SK-N-SH treated with all-trans-retinoic acid at 6 μM for 48 hours (cell line): ENCODE data around the gene ECE2.
A peak's percentile ranks its signal among the peaks of the same experiment; 100 is the strongest.

Source experiments
- ATAC-seq: fragments of 200-7000 bp; cut with Tn5 transposase; 3 replicates; pipeline ENCODE4 v1.9.1; 2020; ENCODE audit warnings: mild to moderate bottlenecking, moderate library complexity
- CREB5 ChIP-seq: fragments of 250-450 bp; sonication (Bioruptor Pico); IDR thresholded peaks from 2 replicates; pipeline ENCODE4 v1.5.1; 2020; ENCODE audit warnings: low read depth, mild to moderate bottlenecking, moderate library complexity
- CSDC2 ChIP-seq: fragments of 250-450 bp; sonication (Bioruptor Pico); IDR thresholded peaks from 2 replicates; pipeline ENCODE4 v1.5.0; 2020; ENCODE audit warnings: mild to moderate bottlenecking, moderate library complexity
- CSRNP3 ChIP-seq: fragments of 250-450 bp; sonication (Bioruptor Pico); IDR thresholded peaks from 2 replicates; pipeline ENCODE4 v1.5.1; 2021; ENCODE audit warnings: mild to moderate bottlenecking, moderate library complexity
- ISL1 ChIP-seq: fragments of 250-450 bp; sonication (Bioruptor Pico); IDR thresholded peaks from 2 replicates; pipeline ENCODE4 v2.1.2; 2022; ENCODE audit warnings: mild to moderate bottlenecking, moderate library complexity
- PATZ1 ChIP-seq: fragments of 250-450 bp; sonication (Bioruptor Pico); IDR thresholded peaks from 2 replicates; pipeline ENCODE4 v1.8.0; 2020; ENCODE audit warnings: mild to moderate bottlenecking, moderate library complexity, borderline replicate concordance
- POU6F1 ChIP-seq: fragments of 250-450 bp; sonication (Bioruptor Pico); IDR thresholded peaks from 2 replicates; pipeline ENCODE4 v1.8.0; 2021; ENCODE audit warnings: low read depth, mild to moderate bottlenecking, moderate library complexity, borderline replicate concordance
- PPARA ChIP-seq: fragments of 250-450 bp; sonication (Bioruptor Pico); IDR thresholded peaks from 2 replicates; pipeline ENCODE4 v1.5.0; 2020; ENCODE audit warnings: mild to moderate bottlenecking, borderline replicate concordance
- RARB ChIP-seq: fragments of 250-450 bp; sonication (Bioruptor Pico); IDR thresholded peaks from 2 replicates; pipeline ENCODE4 v1.8.0; 2021; ENCODE audit warnings: mild to moderate bottlenecking, moderate library complexity
- TOX ChIP-seq: fragments of 250-450 bp; sonication (Bioruptor Pico); IDR thresholded peaks from 2 replicates; pipeline ENCODE4 v1.8.0; 2021; ENCODE audit warnings: mild to moderate bottlenecking, moderate library complexity, borderline replicate concordance
- TSHZ2 ChIP-seq: fragments of 250-450 bp; sonication (Bioruptor Pico); IDR thresholded peaks from 2 replicates; pipeline ENCODE4 v1.5.0; 2020; ENCODE audit warnings: mild to moderate bottlenecking, moderate library complexity
- ZFP3 ChIP-seq: fragments of 250-450 bp; sonication (Bioruptor Pico); IDR thresholded peaks from 2 replicates; pipeline ENCODE4 v1.5.0; 2020; ENCODE audit warnings: mild to moderate bottlenecking, moderate library complexity
- ZFP30 ChIP-seq: fragments of 450-650 bp; formaldehyde crosslinking; IDR thresholded peaks from 2 replicates; pipeline ENCODE4 v1.5.0; 2022; ENCODE audit warnings: mild to moderate bottlenecking, moderate library complexity
- ZNF565 ChIP-seq: fragments of 450-650 bp; formaldehyde crosslinking; conservative IDR thresholded peaks from 2 replicates; pipeline ENCODE4 v1.5.0; 2020; ENCODE audit warnings: low read depth, mild to moderate bottlenecking, moderate library complexity
- ZNF70 ChIP-seq: fragments of 450-650 bp; formaldehyde crosslinking; IDR thresholded peaks from 2 replicates; pipeline ENCODE4 v1.5.0; 2020; ENCODE audit warnings: mild to moderate bottlenecking, moderate library complexity

The ECE2 gene

GRCh38 chr3:184242297-184242685 is 33.5 kb upstream of the ECE2 start:
- ATAC-seq: no peak; the same call in 2 of the 3 replicates
- TF ChIP-seq RARB (CRISPR knock-in tag) (no peak), TOX (CRISPR knock-in tag) (no peak), ZNF70 (CRISPR knock-in tag) (no peak), CREB5 (no peak), PPARA (CRISPR knock-in tag) (no peak), TSHZ2 (no peak), CSDC2 (CRISPR knock-in tag) (no peak), ZFP30 (CRISPR knock-in tag) (no peak), CSRNP3 (no peak), ZFP3 (CRISPR knock-in tag) (no peak), PATZ1 (CRISPR knock-in tag) (no peak), ZNF565 (CRISPR knock-in tag) (no peak)

GRCh38 chr3:184248454-184249411 is 27.1 kb upstream of the ECE2 start, which contains the start of gene ALG3:
Gene ALG3 (minus strand): TSS chr3:184248962. CDS start chr3:184248940, 22 bp downstream.
- TF ChIP-seq TOX (CRISPR knock-in tag) (no peak), ISL1 (CRISPR knock-in tag) (no peak), ZFP30 (CRISPR knock-in tag) (no peak), POU6F1 (no peak), CSRNP3 (no peak), TSHZ2 (no peak)
- peak; percentile 68 for ATAC-seq
